Raji (cell line): ENCODE measurements around the gene GBA2.

Experiments used
- POLR2A ChIP-seq: IDR thresholded peaks from 2 replicates; pipeline ENCODE4 v1.6.1; 2011; ENCODE audit warnings: low read depth, low read length, control low read depth; ENCODE audit not compliant: insufficient read depth

Gene GBA2

DNA sequence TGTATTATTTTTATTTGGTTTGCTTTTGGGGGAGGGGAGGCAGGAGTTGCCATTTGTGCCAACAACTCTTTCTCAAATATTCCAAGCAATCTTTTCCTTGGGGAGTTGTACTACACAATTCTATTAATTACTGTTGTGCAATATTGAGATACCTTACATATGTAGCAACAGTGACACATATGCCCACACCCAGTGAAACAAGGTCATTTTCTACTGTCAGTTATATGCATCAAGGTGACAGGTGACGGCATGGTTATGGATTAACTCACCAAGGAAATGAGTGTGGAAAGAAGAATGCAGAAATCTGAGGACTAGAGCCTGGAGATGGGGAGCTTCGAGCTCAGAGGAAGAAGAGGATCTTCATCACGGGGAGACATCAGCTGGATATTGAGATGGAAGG is 22.9 kb upstream of the GBA2 start:
- no peak for TF ChIP-seq POLR2A

DNA sequence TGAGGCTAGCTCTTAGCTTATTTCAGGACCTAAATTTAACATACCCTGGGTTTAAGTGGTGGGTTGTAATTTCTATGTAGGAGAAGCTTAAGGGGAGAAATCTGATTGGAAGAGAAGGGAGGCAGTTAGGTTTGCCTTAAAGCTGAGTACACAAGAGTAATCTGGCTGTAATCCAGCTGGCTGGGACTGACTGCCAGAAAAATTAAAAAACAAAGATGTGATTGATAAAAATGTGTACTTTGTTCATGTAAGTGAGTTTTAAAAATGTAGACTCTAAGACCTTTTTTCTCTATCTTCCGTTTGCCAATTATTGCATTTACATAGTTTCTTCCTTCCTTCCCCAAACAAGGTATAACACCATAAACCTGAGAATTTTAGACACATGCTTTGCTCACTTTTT is 22.5 kb upstream of the GBA2 start:
- no peak for TF ChIP-seq POLR2A

GRCh38 chr9:35771075-35771433 is 22.0 kb upstream of the GBA2 start:
- no peak for TF ChIP-seq POLR2A

DNA sequence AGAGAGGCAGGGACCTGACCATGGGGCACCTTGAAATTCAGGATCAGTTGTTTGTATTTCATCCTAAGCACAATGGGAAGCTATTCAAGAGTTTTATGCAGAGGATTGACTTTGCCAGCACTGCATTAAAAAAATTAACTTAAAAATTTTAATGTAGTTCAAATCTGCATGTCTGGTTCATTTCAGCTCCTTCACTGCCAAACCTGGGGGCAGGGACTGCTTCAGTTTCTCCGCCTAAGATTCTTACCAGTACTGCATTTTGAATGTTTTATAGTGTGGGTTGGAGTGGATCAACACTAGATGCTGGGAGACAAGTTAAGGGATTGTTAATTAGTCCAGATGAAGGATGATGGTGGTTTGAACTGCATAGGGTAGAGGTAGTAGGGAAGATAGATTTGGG is 20.7 kb upstream of the GBA2 start:
- TF ChIP-seq POLR2A, result no peak

DNA sequence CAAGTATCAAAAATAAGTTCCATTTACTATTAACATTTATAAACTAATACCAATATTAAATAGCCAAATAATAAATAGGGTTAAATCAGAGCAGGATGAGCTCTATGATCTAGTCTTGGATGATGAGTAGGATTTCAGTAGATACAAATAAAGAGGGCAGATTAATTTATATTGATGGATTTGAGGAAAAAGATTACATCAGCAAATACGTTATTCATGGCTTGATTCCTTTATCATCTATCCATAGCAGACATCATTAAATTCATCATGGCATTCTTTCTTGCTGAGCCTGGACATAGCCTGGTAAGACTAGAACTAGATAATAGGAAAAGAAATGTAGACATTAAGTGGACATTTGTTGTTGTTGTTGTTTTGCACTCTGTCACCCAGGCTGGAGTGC is 18.4 kb upstream of the GBA2 start:
- no peak for TF ChIP-seq POLR2A

- TF ChIP-seq POLR2A, result no peak
These were observed 18.0 kb upstream of the GBA2 start for GRCh38 chr9:35766997-35767396.

GRCh38 chr9:35763803-35764202 is 14.8 kb upstream of the GBA2 start:
- TF ChIP-seq POLR2A, result no peak

- TF ChIP-seq POLR2A, result no peak
These were observed 14.2 kb upstream of the GBA2 start for GRCh38 chr9:35763181-35763580.

DNA sequence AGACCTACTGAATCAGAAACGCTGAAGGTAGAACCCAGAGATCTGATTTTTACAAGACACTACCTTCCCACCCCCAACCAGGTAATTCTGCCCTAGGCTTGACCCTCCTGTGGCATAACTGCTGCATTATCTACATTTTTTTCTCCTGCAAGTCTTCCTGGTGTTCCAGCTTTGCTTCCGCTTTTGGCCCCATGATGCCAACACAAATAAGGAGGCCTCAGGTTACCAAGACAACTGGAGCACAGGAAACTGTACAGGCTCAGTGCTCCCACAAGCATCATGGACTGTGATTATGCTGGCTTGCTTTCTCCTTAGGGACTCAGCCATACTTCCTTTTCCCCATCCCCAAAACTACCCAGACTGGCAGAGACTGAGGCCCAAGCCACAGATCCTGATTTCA is 11.6 kb upstream of the GBA2 start:
- TF ChIP-seq POLR2A, result no peak

- no peak for TF ChIP-seq POLR2A
These were observed 10.8 kb upstream of the GBA2 start for GRCh38 chr9:35759795-35760194.

GRCh38 chr9:35758475-35759050 is 9.5 kb upstream of the GBA2 start:
- no peak for TF ChIP-seq POLR2A

DNA sequence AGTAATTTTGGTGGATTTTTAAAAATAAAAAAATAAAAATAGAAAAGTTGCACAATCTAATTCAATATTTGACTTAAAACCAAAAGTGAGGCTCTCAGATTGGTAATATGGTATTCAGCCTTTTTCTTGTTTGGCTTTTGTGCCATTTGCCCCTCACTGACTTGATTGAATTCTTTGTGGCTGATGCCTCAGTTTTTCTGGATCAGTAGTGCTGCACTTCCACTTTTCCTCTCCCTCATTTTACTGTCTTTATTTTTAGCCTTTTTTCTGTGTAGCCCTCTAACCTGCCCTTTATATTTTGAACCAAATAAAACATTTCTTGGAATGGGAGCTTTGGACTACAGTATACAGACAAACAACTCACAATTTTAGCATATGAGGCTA is 8.9 kb upstream of the GBA2 start:
- no peak for TF ChIP-seq POLR2A

DNA sequence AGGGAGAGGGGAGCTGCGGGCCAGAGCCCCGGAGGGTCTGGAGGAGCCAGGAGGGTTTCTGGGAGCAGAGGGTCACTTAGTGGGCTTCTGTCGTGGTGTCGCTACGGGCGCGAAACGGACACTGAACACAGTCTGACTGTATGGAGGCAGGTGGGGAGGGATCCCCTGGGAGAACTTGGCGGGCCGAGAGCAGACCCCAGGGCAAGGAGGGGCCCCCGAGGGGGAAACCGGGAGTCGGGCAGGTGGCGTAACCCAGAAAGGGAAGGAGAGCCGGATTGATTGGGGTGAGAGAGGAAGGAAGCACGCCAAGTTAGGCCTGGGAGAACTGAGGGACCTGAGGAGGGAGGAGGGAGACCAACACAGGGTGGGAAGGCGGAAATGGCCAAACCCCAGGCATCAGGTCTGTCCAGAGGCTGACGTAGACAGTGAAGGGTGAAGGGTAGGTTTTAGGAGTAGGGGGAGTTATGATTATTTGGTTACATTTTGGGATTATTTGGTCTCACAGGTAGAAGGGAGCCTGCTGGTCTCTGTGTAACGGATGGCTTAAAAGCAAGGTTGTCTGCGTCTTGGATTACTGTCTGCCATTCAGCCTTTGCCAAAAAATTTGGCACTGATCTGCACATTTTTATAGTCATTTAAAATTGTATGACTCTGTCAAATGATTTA is 8.3 kb upstream of the GBA2 start:
- peak; percentile 56 for TF ChIP-seq POLR2A

GRCh38 chr9:35756275-35757225 is 7.5 kb upstream of the GBA2 start:
- TF ChIP-seq POLR2A, result peak; percentile 34

DNA sequence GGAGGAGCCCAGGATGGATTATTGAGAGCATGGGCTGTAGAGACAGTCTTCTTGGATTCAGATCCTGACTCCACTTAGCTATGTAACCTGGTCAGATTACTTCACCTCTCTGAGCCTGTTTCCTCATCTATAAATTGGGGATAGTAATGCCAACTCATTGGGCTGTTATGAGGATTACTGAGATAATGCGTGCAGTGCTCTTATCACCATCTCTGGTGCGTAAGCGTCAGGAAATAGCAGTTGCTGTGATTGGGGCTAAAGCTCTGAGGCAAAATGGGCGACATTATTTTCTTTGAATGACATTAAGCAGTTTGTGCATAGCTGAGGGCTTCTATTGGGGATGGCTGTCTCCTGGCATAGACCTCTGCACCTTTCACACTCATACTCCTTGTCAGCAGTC is 6.0 kb upstream of the GBA2 start:
- no peak for TF ChIP-seq POLR2A

GRCh38 chr9:35754264-35754663 is 5.2 kb upstream of the GBA2 start, which contains the start of gene MSMP:
Gene MSMP, minus strand, starts transcription at chr9:35754276. Its CDS starts 147 bp downstream, at chr9:35754129.
- no peak for TF ChIP-seq POLR2A
